SK-N-SH (cell line): ENCODE data around the gene HMG20A. TPM values are rescaled to one million over a fixed set of nuclear protein-coding genes. Genes with fewer than 3 reads are reported as not detected.
A peak's percentile ranks its signal among the peaks of the same experiment; 100 is the strongest.

Experiments used
- CTCF ChIA-PET: fragments of 300-600, 350-600 bp; formaldehyde crosslinking; extraction: SDS; loops from one replicate; lab custom pipeline; 2021; lab: Yijun Ruan, JAX
- POLR2A ChIA-PET: fragments of 350-600 bp; sonication (Branson Sonifier 250); formaldehyde crosslinking; extraction: SDS; loops from one replicate; lab custom pipeline; 2020; ENCODE audit warnings: antibody characterized with exemption, inconsistent platforms; lab: Yijun Ruan, JAX
- DNase-seq: peaks from one replicate; pipeline ENCODE4 v3.0.0; 2012
- H2AFZ ChIP-seq: fragments of 200-600 bp; sonication (generic); 2 replicates; pipeline ENCODE4 v1.8.1; 2016; ENCODE audit warnings: antibody characterized with exemption, mild to moderate bottlenecking, low read depth
- H3F3A ChIP-seq: fragments of 200-600 bp; sonication (generic); replicated peaks from 2 replicates; pipeline ENCODE3; 2016; ENCODE audit warnings: antibody characterized with exemption, mild to moderate bottlenecking; ENCODE audit not compliant: insufficient read depth
- H3K27ac ChIP-seq, 2 experiments: fragments of 200-500 bp in 1 of 2; fragments of 200-600 bp in 1 of 2; sonication (Bioruptor generic) in 1 of 2; sonication (generic), shearing (Covaris generic) in 1 of 2; 2 replicates each; pipeline versions ENCODE4 v1.5.1 to v1.6.1; 2014 to 2016; ENCODE audit warnings: low read depth in 2 of 2, inconsistent platforms in 1 of 2, low read length in 1 of 2, mild to moderate bottlenecking in 1 of 2, mixed read lengths in 1 of 2
- H3K27me3 ChIP-seq: fragments of 200-600 bp; sonication (generic), shearing (Covaris generic); 2 replicates; pipeline ENCODE4 v1.6.1; 2016; ENCODE audit warnings: mixed run types; ENCODE audit not compliant: insufficient read depth
- H3K36me3 ChIP-seq, 2 experiments: fragments of 200-500 bp in 1 of 2; fragments of 200-600 bp in 1 of 2; sonication (Bioruptor generic) in 1 of 2; sonication (generic) in 1 of 2; replicated peaks in 1 of 2; 2 replicates each; pipeline versions ENCODE3 to v1.5.1; 2014 to 2016; ENCODE audit warnings: low read length in 1 of 2, mild to moderate bottlenecking in 1 of 2; ENCODE audit not compliant: insufficient read depth in 2 of 2, control insufficient read depth in 1 of 2
- H3K4me1 ChIP-seq, 2 experiments: fragments of 200-500 bp in 1 of 2; fragments of 200-600 bp in 1 of 2; sonication (Bioruptor generic) in 1 of 2; sonication (generic), shearing (Covaris generic) in 1 of 2; 2 replicates each; pipeline versions ENCODE4 v1.5.1 to v1.6.1; 2014 to 2016; ENCODE audit warnings: low read depth in 1 of 2, low read length in 1 of 2, mixed run types in 1 of 2; ENCODE audit not compliant: insufficient read depth in 2 of 2, control insufficient read depth in 1 of 2
- H3K4me2 ChIP-seq: fragments of 200-600 bp; sonication (generic), shearing (Covaris generic); 2 replicates; pipeline ENCODE4 v1.6.1; 2017; ENCODE audit warnings: mixed run types
- H3K4me3 ChIP-seq, 2 experiments: fragments of 200-500 bp in 1 of 2; fragments of 200-600 bp in 1 of 2; sonication (Bioruptor generic) in 1 of 2; sonication (generic), shearing (Covaris generic) in 1 of 2; 2 replicates each; pipeline versions ENCODE4 v1.5.1 to v1.8.1; 2014 to 2016; ENCODE audit warnings: low read depth in 2 of 2, inconsistent platforms in 1 of 2, low read length in 1 of 2, mild to moderate bottlenecking in 1 of 2, mixed read lengths in 1 of 2, moderate library complexity in 1 of 2
- H3K79me2 ChIP-seq: fragments of 200-600 bp; sonication (generic); 2 replicates; pipeline ENCODE4 v1.8.1; 2017; ENCODE audit warnings: mild to moderate bottlenecking; ENCODE audit not compliant: insufficient read depth
- H3K9ac ChIP-seq: fragments of 200-600 bp; sonication (generic); 2 replicates; pipeline ENCODE4 v1.6.1; 2017; ENCODE audit warnings: mixed run types
- H3K9me2 ChIP-seq: fragments of 200-600 bp; sonication (generic); 2 replicates; pipeline ENCODE4 v1.6.1; 2017; ENCODE audit warnings: mixed run types
- H3K9me3 ChIP-seq: fragments of 200-600 bp; sonication (generic); 2 replicates; pipeline ENCODE4 v1.6.1; 2017; ENCODE audit warnings: mixed run types, mild to moderate bottlenecking, moderate library complexity
- H4K20me1 ChIP-seq: fragments of 200-600 bp; sonication (generic); 2 replicates; pipeline ENCODE4 v1.6.1; 2017; ENCODE audit warnings: mild to moderate bottlenecking, mixed run types; ENCODE audit not compliant: insufficient read depth
- CTCF ChIP-seq: fragments of 200-600 bp; sonication (generic); IDR thresholded peaks from 2 replicates; pipeline ENCODE4 v1.6.1; 2017; ENCODE audit warnings: antibody characterized with exemption, mild to moderate bottlenecking, moderate library complexity
- ELF1 ChIP-seq: IDR thresholded peaks from 2 replicates; pipeline ENCODE4 v1.4.0; 2012
- FOSL2 ChIP-seq: IDR thresholded peaks from 2 replicates; pipeline ENCODE4 v1.4.0; 2012; ENCODE audit warnings: low read depth, mild to moderate bottlenecking, moderate library complexity, borderline replicate concordance
- FOXJ3 ChIP-seq: sonication (generic); formaldehyde crosslinking; IDR thresholded peaks from 2 replicates; pipeline ENCODE4 v1.5.1; 2020; ENCODE audit warnings: mild to moderate bottlenecking, missing genetic modification reagents
- GABPA ChIP-seq: IDR thresholded peaks from 2 replicates; pipeline ENCODE4 v1.4.0; 2012; ENCODE audit warnings: low read depth, mild to moderate bottlenecking
- MAX ChIP-seq: IDR thresholded peaks from 2 replicates; pipeline ENCODE4 v1.4.0; 2012; ENCODE audit warnings: low read depth
- MXI1 ChIP-seq: IDR thresholded peaks from 2 replicates; pipeline ENCODE4 v1.6.1; 2012; ENCODE audit warnings: mild to moderate bottlenecking, low read depth, low read length, improper control_type of control experiment
- NRF1 ChIP-seq: IDR thresholded peaks from 2 replicates; pipeline ENCODE4 v1.6.1; 2012; ENCODE audit warnings: low read depth, mild to moderate bottlenecking, low read length
- REST ChIP-seq: IDR thresholded peaks from 2 replicates; pipeline ENCODE4 v1.6.1; 2012; ENCODE audit warnings: mild to moderate bottlenecking, low read depth, low read length, moderate library complexity
- RFX5 ChIP-seq: IDR thresholded peaks from 2 replicates; pipeline ENCODE4 v1.6.1; 2012; ENCODE audit warnings: mild to moderate bottlenecking, improper control_type of control experiment, low read length
- RXRA ChIP-seq: IDR thresholded peaks from 2 replicates; pipeline ENCODE4 v1.4.0; 2012; ENCODE audit warnings: low read depth, mild to moderate bottlenecking, borderline replicate concordance
- SIN3A ChIP-seq: IDR thresholded peaks from 2 replicates; pipeline ENCODE4 v1.6.1; 2012; ENCODE audit warnings: low read depth, mild to moderate bottlenecking, low read length, moderate library complexity, borderline replicate concordance
- TEAD4 ChIP-seq: IDR thresholded peaks from 2 replicates; pipeline ENCODE4 v1.4.0; 2012; ENCODE audit warnings: mild to moderate bottlenecking, borderline replicate concordance; ENCODE audit not compliant: insufficient read depth
- WGBS: methylation state at CpG from one replicate; pipeline ENCODE4 v1.1.6; 2017; ENCODE audit warnings: low lambda C conversion rate; 5-methylcytosine and 5-hydroxymethylcytosine counted together
- polyA plus RNA-seq, 3 experiments: library from polyadenylated mRNA; depleted of rRNA; stranded (reverse); fragments of >200 nt; gene quantifications; 2 replicates each; pipeline ENCODE4 v1.2.3, GENCODE V29; 2012

HMG20A gene
- polyA plus RNA-seq, 1 of the 3 experiments (the other 2 are of a cell fraction) = 27.7 TPM

GRCh38 chr15:77410701-77411618, 9.7 kb upstream of the HMG20A start:
- no peaks in the 10 kb centered on the region for H3K9me2 ChIP-seq
- no peak overlapping the region for H3K4me2 ChIP-seq
- no peaks in the 10 kb centered on the region for H3F3A ChIP-seq
- peaks cover 4 to 18% of the 10 kb centered on the region in 2 experiments; a peak in 2 of 4 replicates for H3K4me1 ChIP-seq
- no peak overlapping the region for H2AFZ ChIP-seq
- peaks cover 100% of the 10 kb centered on the region for H3K79me2 ChIP-seq
- H3K27ac ChIP-seq = no peak overlapping the region
- POLR2A ChIA-PET = no interaction called here
- TF ChIP-seq RFX5 = no peak
- TF ChIP-seq FOSL2 = no peak
- WGBS = 92% methylated on average over 7 of the region's 7 CpGs
- H4K20me1 ChIP-seq = peaks cover 79% of the 10 kb centered on the region
- no peaks in the 10 kb centered on the region for H3K9me3 ChIP-seq
- no peaks in the 10 kb centered on the region for H3K27me3 ChIP-seq
- no peak for DNase-seq
- H3K9ac ChIP-seq = no peak overlapping the region
- H3K36me3 ChIP-seq = peaks cover 0 to 3% of the 10 kb centered on the region in 2 experiments
- no peak overlapping the region for H3K4me3 ChIP-seq
- CTCF ChIA-PET = interaction anchor here (0.7 to 1.2 kb wide), 4 partner anchors 68 to 292 kb away, joined by 3 to 4 read pairs (median 3); no protein-coding TSS in a partner anchor

- WGBS = 96% methylated on average over 3 of the region's 3 CpGs
- H3K4me2 ChIP-seq = no peak overlapping the region
- TF ChIP-seq RXRA = no peak
- H3K36me3 ChIP-seq = peaks cover 0 to 3% of the 10 kb centered on the region in 2 experiments
- no peaks in the 10 kb centered on the region for H3K27me3 ChIP-seq
- H3K9me2 ChIP-seq = no peaks in the 10 kb centered on the region
- no peak overlapping the region for H3K4me3 ChIP-seq
- H3K9me3 ChIP-seq = no peaks in the 10 kb centered on the region
- no peak overlapping the region for H3K27ac ChIP-seq
- no peaks in the 10 kb centered on the region for H3F3A ChIP-seq
- H3K79me2 ChIP-seq = peaks cover 100% of the 10 kb centered on the region
- no peak for DNase-seq
- POLR2A ChIA-PET = no interaction called here
- peaks cover 79% of the 10 kb centered on the region for H4K20me1 ChIP-seq
- no peak overlapping the region for H2AFZ ChIP-seq
- CTCF ChIA-PET = interaction anchor here (0.7 to 1.2 kb wide), 3 partner anchors 222 to 293 kb away, joined by 3 to 4 read pairs (median 3); no protein-coding TSS in a partner anchor
- no peak overlapping the region for H3K9ac ChIP-seq
- H3K4me1 ChIP-seq = peaks cover 3 to 24% of the 10 kb centered on the region in 2 experiments; a peak in 2 of 4 replicates
Measured at GRCh38 chr15:77411619-77411976, 9.1 kb upstream of the HMG20A start.

GRCh38 chr15:77412972-77413698, 7.6 kb upstream of the HMG20A start:
- no peak overlapping the region for H3K9ac ChIP-seq
- 94% methylated on average over 2 of the region's 2 CpGs for WGBS
- no peak for DNase-seq
- peaks cover 100% of the 10 kb centered on the region for H3K79me2 ChIP-seq
- H3K4me2 ChIP-seq = 0 out of 2 replicates have a peak overlapping the region, but pooled peaks have one; percentile 1
- no peaks in the 10 kb centered on the region for H3K9me2 ChIP-seq
- no peak overlapping the region for H3K4me3 ChIP-seq
- H2AFZ ChIP-seq = no peak overlapping the region
- ChIA-PET CTCF (no interaction called here), POLR2A (no interaction called here)
- H3K4me1 ChIP-seq = peaks cover 3 to 35% of the 10 kb centered on the region in 2 experiments; a peak in 3 of 4 replicates
- no peaks in the 10 kb centered on the region for H3K36me3 ChIP-seq
- H3K27me3 ChIP-seq = no peaks in the 10 kb centered on the region
- peaks cover 6% of the 10 kb centered on the region for H3F3A ChIP-seq
- H3K9me3 ChIP-seq = no peaks in the 10 kb centered on the region
- peaks cover 87% of the 10 kb centered on the region for H4K20me1 ChIP-seq
- no peak overlapping the region for H3K27ac ChIP-seq
- no peak for TF ChIP-seq MAX
- TF ChIP-seq ELF1 = no peak
- no peak for TF ChIP-seq MXI1
- TF ChIP-seq NRF1 = no peak
- TF ChIP-seq REST = no peak
- TF ChIP-seq TEAD4 = no peak
- no peak for TF ChIP-seq CTCF
- TF ChIP-seq FOSL2 = no peak
- no peak for TF ChIP-seq FOXJ3
- no peak for TF ChIP-seq RXRA
- no peak for TF ChIP-seq SIN3A
- no peak for TF ChIP-seq GABPA
